GM18517 (cell line): ENCODE measurements around the gene WARS2.

Experiments
- ATAC-seq: cut with Tn5 transposase; IDR thresholded peaks from one replicate; pipeline ENCODE4 v1.9.1; 2021; ENCODE audit warnings: mild to moderate bottlenecking, moderate library complexity; ENCODE audit not compliant: unreplicated experiment

WARS2 gene

GRCh38 chr1:119001181-119002027 is 139.0 kb downstream of the WARS2 start:
- no peak for ATAC-seq

DNA sequence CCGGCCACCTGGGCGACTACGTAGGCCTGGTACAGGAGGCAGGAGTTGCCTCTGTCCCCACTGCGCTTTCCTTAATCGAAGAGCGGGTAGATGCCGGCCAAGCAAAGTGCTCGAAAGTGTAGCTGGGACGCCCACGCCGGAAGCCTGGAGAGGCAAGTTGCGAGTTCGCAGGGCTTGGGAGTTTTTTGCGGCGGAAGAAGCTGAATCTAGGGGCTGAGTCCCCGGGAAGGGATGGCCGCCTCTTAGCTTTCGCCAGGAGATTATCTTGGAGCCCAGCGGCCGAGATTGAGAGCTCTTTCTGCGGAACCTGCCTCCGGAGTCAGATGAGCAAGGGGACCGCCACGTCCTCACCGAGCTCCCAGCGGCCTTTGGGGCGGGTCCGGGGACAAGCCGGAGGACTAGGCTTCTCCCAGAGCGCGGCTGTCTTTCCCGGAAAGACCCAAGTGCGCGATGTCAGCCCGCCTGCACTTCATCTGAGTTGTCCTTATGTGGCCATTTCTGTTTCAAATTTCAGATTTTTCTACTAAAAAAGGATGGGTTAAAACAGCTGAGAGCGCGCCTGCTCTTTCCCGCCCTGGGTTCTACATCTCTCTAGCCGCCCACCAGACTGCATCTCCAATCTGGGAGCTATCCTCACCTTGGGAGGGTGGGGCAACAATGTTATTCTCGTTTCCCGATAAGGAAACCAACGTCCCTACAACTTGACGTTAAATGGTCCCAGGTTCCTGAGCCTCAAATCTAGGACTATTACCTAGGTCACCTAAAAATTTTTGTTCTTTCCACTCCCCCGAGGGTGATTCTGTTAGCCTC is 139.9 kb downstream of the WARS2 start:
- ATAC-seq = no peak

- no peak for ATAC-seq
These were observed 140.9 kb downstream of the WARS2 start for GRCh38 chr1:118999348-119000071.

DNA sequence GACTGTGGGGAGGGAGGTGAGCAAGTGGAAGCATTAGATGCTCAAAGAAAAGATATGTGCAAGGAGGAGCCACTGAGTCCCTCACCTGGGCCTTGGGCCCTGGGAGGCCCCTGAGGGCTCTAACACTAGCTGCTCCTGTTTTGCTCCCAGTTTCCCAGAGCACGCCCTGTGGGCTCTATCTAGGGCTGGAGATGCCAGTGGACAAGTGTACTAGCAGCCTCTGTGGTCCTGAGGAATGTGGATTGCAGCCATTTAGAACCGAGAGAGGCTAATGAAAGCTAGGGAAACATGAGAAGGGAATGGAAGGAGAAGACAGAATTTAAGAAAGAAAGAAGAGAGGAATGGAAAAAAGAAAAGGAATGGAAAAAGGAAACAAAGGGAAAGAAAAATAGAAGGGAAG is 142.3 kb downstream of the WARS2 start:
- no peak for ATAC-seq

- ATAC-seq = no peak
These were observed 143.2 kb downstream of the WARS2 start for GRCh38 chr1:118997225-118997624.

GRCh38 chr1:118995312-118996016 is 145.0 kb downstream of the WARS2 start:
- no peak for ATAC-seq

GRCh38 chr1:118993700-118994026 is 146.8 kb downstream of the WARS2 start:
- no peak for ATAC-seq

DNA sequence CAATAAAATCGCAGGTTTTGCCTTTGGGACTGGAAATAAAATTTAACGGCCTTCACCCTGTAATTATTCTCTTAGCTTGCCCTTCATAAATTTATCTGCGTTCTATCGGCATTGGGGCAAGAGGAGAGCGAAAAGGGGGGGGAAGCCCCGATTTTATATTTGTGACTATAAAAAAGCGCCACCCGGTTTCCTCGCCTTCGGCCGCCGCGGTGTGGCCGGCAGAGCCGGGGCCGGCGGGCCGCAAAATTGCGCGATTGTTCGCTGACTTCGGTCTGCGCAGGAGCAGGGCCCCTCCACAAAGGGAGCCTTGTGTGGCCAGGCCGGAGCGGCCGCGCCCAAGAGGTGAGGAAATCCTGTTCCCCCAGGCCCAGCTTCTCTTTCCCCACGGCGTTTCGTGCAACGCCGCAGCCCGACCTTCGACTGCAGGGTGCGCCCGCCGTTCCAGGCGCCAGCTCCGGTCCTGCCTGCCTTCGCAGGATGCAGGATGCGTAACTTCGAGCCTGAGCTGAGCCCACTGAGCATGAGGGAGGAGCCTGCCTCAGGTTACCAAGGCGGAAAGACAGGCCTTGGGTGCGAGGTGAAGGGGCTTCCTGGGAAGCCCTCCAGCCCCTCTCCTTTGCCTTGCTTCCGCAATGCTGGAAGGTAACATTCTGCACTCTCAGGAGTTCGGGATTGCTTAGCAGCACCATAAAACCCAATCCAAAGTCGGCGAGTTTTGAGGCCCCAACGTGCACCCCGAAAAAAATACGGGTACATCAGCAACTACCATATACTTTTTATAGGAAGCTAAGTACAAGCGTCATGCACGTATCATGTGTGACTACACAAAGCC is 147.4 kb downstream of the WARS2 start:
- ATAC-seq = no peak

DNA sequence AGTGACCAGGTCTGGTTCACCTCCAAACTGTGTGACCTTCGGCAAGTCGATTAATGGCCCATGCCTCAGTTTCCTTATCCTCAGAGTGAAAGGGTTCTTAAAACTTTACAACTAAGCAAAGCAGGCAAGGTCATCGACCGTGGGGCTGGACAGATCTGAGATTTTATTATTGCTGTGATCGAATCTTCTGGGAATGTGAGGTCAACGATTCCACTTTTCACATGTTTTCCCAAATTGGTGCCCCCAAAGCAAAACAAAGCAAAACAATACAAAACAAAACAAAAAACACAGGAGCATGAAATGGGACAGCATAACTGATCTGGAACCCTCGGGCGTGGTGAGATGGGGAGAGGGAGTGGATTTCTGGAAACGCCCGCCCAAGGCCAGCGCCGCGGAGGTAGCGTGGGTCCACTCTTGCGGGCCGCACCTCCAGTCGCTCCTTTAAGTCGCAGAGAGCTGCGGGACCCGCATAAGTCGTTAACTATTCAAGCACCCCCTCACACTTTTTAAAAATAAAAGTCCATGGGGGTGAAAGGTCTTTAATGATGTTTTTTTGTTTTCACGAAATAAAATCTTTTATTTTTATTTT is 148.1 kb downstream of the WARS2 start:
- ATAC-seq = no peak

- ATAC-seq = no peak
These were observed 149.0 kb downstream of the WARS2 start for GRCh38 chr1:118991448-118991847.

DNA sequence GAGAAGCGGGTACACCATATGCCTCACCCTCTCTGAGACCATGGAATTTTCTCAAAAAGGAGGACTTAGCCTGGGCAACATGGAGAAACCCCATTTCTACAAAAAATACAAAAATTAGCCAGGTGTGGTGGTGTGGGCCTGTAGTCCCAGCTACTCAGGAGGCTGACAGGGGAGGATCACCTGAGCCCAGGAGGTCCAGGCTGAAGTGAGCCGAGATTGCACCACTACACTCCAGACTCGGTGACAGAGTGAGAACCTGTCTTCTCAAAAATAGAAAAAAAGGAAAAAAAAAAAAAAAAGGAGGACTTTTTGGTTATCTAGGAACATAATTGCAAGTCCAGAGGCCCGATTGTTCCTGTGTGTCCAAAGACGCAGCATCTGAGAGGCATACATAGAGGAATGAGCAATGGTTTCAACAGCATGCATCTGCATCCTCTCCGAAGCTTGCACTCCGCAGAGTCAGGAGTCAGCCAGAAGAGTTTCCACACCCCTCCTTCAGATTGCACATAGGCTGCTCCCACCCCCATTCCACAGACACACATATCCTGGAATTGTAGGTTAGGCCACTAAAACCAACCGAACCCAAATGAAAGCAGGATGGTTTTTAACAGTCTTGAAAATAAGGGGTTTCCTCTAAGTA is 149.8 kb downstream of the WARS2 start:
- no peak for ATAC-seq

- no peak for ATAC-seq
These were observed 150.5 kb downstream of the WARS2 start for GRCh38 chr1:118989878-118990378.

DNA sequence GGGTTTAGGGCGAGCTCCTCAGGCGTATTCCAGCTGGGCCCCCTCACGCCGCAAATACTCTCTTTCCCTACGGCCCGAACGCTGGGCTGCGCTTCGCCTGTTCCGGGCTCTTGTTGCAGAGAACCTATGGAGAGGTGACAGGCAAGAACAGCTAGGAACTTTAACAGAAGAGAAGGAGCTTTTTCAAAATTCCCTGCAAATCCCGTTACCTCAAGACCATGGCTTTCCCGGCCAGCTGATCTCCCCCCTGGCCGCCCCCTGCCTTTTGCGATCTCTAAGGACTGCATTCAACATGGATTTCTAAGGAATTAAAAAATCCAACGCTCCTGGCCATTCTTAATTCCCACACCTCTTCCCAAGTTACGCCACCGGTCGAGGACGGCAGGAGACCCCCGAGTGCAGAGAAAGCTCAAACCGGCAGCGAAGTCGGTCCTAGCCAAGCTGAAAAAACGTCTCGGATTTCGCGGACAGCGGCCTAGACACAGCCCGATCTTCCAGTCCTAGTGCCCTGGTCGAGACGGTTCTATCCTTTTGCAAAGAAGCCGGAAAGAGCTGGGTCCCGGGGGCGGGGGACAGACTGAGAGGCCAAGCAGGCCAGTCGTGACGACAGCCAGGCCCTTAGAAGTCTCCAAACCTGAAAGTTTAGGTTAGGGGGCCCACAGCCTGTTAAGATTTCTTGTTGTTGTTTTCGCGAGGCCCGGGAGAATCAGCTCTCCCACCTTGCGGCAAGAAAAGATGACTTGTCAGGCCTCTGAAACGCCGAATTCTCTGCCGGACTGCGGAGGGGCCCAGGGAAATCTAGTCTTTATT is 151.2 kb downstream of the WARS2 start:
- ATAC-seq = no peak

- ATAC-seq = no peak
These were observed 152.1 kb downstream of the WARS2 start, which contains the start of gene TBX15 for GRCh38 chr1:118988186-118989005. Gene TBX15 (minus strand): TSS chr1:118988343. CDS start chr1:118987795, 548 bp downstream.

GRCh38 chr1:118987468-118988185 is 152.8 kb downstream of the WARS2 start:
- ATAC-seq = no peak
